ENCODE measurements around the gene BZW2. TPM values are rescaled to one million over a fixed set of nuclear protein-coding genes. Genes with fewer than 3 reads are reported as not detected.

Gene BZW2
- total RNA-seq, 1 experiment from 2014 or later = 131 TPM

GRCh38 chr7:16754856-16755317 is 108.9 kb downstream of the BZW2 start:
- DNase-seq (ENCODE audit: low read depth, low spot score) = no peak
- in situ Hi-C loops (cut with HindIII; ENCODE audit: low pct_unique_long_range_greater_than_20kb, low sequenced_read_pairs) = no loop called here

GRCh38 chr7:16755397-16755796 is 109.4 kb downstream of the BZW2 start:
- in situ Hi-C loops (cut with HindIII; ENCODE audit: low pct_unique_long_range_greater_than_20kb, low sequenced_read_pairs) = no loop called here
- DNase-seq (ENCODE audit: low read depth, low spot score) = no peak

Other genes with a start within 250 kb of the BZW2 start
- 1.9 and 2.5 TPM in 2 replicates for gene CRPPA, start 224.6 kb upstream of the BZW2 start, total RNA-seq (2014; rRNA removed; shearing (Covaris generic))
- gene SOSTDC1, start 180.4 kb upstream of the BZW2 start, total RNA-seq (2014; rRNA removed; shearing (Covaris generic)) = 8.1 and 8.7 TPM in 2 replicates
- gene LRRC72, start 119.4 kb upstream of the BZW2 start, total RNA-seq (2014; rRNA removed; shearing (Covaris generic)) = not detected in 2 replicates
- gene ANKMY2, start 427 bp upstream of the BZW2 start, total RNA-seq (2014; rRNA removed; shearing (Covaris generic)) = 26.1 and 29.1 TPM in 2 replicates
- 36.7 and 38.7 TPM in 2 replicates for gene TSPAN13, start 107.6 kb downstream of the BZW2 start, total RNA-seq (2014; rRNA removed; shearing (Covaris generic))
- not detected in 2 replicates for gene AGR2, start 158.8 kb downstream of the BZW2 start, total RNA-seq (2014; rRNA removed; shearing (Covaris generic))
- gene AGR3, start 235.8 kb downstream of the BZW2 start, total RNA-seq (2014; rRNA removed; shearing (Covaris generic)) = not detected in 2 replicates

Measured in SK-MEL-5 (cell line).